T follicular helper cell (primary cell): Measurements from ENCODE around the gene USP48.
A peak's percentile ranks its signal among the peaks of the same experiment; 100 is the strongest.

ENCODE experiments used
- DNase-seq: peaks from one replicate; pipeline ENCODE4 v3.0.0-alpha.2; 2020; ENCODE audit warnings: low read depth

Gene USP48

DNA sequence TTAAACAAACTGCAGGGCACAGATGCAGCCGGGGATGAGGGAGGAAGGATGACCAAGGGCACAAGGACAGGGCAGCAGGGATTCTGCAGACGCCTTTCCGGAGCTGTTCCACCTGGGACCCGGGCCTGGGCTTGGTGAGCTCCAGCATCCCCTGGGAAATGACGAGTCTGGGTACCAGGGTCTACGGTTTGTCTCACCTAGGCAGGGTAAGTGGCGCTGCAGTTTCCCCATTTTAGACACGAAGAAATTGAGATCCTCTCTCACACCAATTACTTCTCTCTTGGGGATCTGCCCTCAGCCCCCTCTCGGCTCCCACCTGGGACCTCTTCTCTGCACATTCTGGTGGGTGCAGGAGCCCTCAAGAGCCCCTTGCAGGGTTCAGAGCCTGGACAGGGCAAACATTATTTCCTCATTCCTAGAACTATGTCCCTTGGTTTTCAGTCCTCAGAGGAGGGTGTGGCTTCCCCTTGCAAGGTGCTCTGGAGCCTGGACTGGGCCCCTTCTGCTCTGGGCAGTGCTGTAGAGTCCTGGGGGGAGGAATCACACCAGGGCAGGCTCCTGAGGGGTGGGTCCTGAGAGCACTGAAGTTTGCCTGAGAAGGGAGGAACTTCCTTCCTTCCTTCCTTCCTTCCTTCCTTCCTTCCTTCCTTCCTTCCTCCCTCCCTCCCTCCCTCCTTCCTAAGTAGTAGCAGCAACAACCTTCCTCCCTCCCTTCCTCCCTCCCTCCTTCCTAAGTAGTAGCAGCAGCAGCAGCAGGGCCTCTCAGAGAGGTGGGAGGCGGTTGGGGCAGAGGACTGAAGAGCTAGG, 129.8 kb downstream of the USP48 start:
- no peak for DNase-seq

DNA sequence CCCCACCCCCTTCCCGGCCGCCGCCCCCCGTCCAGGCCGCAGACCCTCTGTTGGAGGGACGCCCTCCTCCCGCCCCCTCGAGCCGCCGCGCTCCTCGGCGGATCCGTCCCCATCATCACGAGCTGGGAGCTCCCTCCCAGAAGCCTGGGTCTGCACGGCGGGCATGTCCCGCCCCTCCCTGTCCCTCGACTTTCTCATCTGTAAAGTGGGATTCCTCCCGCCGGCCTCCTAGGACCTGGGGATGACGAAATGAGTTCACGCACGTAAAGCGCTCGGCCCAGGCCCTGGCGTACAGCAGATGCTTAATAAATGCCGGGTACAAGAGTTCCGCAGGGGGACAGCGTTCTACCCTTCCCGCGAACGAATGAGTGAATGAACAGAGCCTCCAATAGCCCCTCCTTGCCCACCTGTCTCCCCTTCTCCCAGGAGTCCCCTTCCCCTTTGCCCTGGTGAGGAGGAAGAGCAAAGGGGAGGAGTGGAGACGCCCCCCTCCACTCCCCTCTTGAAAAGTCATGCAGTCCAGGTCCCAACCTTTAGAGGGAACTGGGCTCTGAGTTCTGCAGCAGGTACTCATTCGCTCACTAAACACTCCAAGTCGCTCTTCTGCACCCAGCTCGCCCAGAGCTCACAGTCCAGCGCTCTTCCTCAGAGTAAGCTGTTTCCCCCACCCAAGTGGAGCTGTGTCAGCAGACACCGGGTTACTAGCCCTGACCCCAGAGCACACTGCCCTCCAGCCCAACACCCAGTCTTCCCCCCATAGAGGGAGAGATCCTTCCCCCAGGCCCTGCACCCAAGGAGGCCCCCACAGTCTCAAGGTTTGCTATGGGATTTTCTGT, 130.6 kb downstream of the USP48 start:
- no peak for DNase-seq

DNA sequence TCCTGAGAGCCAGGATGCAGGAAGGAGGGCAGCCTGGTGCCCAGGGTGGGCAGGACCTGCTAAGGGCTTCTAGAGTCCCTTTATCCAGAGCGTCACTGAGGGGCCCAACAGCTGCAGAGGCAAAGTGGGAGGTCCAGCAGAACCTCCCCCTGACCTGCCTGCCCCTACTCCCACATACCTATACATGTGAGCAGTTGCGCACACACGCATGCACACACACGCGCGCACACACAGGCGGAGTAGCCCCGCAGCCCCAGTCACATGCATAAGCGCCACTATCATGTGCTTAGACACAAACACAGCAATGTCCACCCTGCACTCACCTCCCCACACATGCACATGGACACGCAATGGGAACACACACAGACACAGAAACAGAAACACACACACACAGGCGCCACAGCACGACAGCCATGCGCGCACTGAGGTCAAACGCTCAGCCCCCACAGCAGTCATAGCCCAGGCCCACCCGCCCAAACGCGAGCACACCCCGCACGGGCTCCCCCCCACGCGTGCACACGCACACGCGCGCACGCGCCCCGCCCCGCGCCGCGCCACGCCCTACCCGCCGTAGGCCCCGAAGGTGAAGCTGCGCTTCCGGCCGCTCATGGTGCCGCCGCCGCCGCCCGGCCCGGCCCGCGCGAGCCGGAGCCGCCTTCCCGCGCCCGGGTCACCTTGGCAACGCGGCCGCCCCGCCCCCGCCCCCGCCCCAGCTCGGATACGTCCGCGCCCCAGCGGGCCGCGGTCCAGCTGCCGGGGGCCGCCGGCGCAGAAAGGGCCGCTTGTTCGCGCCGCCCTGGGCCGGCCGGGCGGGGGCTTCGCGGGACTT, 131.5 kb downstream of the USP48 start:
- peak; percentile 20 for DNase-seq

- DNase-seq: no peak
Observed at GRCh38 chr1:21650400-21650799, 132.5 kb downstream of the USP48 start.

GRCh38 chr1:21649315-21649714, 133.6 kb downstream of the USP48 start:
- DNase-seq: no peak

GRCh38 chr1:21648791-21649190, 134.2 kb downstream of the USP48 start:
- no peak for DNase-seq

- no peak for DNase-seq
Observed at GRCh38 chr1:21648352-21648730, 134.6 kb downstream of the USP48 start.

DNA sequence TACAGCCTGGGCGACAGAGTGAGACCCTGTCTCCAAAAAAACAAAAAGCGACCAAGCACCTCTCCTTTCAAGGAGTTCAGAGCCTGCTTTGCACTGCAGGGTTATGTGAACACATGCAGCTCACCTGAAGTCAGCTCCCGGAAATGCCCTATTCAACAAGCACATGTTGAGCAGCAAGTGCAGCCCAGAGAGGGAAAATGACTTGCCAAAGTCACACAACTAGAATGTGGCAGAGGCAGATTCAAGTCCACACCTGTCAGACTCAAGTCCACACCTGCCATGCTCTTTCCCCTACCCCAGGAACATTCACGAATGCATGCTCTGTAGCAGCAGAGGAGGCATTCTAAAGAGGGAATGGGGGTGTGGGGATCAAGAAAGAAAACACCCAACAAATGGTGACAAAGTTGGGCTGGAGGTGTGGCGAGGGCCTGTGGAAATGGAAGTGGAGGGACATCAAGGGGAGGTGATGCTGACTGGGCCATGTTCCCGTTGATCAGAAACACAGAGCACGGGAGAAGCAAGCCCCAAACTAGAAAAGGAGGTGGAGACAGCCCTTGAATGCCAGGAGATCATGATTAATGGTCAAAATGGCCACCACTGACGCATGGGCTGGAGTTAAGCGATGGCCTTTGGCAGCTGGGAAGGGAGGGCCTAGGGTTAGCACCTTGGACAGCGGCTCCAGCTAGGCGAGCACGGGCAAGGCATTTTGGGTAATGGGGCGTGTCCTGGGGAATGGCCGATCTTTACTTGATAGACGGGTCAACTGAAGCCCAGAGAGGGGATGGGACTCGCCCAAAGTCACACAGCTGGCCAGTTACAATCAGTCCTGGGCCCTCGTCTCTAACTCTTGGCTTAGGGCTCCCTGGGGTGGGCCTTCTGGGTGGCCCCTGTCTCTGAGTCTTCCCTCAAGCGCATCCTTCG, 135.3 kb downstream of the USP48 start:
- DNase-seq: no peak

- no peak for DNase-seq
Observed at GRCh38 chr1:21645550-21645949, 137.4 kb downstream of the USP48 start.

GRCh38 chr1:21644906-21645305, 138.0 kb downstream of the USP48 start:
- no peak for DNase-seq

DNA sequence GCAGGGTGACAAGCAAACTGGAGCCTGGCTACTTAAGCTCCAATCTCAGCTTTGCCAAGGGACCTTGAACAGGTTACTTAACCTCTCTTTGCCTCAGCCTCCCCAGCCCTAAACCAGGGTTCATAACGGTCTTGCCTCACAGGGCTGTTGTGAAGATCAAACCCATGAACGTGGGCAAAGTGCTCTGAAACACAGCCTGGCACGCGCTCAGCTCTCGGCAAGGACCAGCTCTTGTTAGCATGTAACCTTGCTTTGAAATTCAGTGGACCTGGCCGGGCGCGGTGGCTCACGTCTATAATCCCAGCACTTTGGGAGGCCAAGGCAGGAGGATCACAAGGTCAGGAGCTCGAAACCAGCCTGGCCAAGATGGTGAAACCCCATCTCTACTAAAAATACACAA, 138.6 kb downstream of the USP48 start:
- no peak for DNase-seq

- DNase-seq: no peak
Observed at GRCh38 chr1:21643624-21644023, 139.3 kb downstream of the USP48 start.

DNA sequence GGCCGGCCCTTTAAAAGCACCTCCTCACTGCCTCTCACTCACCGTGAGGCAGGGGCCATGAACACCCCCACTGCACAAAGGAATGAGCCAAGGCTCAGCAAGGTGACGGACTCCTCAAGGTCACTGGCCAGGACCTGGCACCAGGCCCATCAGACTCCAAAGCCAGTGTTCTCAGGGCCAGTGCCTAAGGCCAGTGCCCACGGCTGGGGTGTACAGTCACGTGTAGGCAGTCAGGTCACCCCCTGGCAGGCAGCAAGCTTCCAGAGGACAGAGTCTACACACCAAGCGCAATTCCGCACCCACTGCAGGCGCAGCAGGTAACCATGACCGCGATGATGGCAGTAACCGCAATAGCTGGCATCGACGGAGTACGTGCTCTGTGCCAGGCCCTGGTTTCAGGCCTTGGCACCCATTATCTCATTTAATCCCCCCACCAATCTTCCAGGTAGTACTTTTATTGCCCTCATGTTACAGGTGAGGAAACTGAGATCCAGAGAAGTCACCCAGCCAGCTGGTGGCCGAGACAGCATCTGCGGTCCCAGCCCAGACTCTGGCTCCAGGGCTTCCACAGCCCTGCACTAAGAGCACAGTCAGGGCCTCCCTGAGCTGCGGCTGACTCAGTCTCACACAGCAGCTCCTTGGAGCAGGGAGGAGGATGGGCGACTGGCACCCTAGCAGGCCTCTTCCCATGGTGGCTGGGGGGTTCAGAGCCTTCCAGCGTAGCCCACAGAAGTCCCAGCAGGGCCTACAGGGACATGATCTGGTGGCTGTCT, 140.8 kb downstream of the USP48 start:
- no peak for DNase-seq

DNA sequence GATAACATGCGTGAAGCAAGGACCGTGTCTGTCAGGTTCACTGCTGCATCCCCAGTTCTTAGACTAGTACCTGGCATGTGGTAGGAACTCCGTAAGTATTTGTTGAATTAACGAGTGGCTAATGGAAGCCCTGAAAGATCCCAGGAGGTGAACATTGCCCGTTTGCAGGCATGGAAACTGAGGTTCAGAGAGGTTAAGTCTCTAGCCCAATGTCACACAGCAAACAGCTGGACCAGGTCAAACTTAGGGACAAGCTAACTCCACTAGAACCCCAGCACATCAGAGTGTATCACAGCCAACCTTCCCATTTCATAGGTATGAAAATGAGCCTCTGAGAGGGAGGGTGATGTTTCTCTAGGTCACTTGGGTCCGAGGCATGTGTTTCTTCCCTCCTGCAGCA, 141.4 kb downstream of the USP48 start:
- no peak for DNase-seq

DNA sequence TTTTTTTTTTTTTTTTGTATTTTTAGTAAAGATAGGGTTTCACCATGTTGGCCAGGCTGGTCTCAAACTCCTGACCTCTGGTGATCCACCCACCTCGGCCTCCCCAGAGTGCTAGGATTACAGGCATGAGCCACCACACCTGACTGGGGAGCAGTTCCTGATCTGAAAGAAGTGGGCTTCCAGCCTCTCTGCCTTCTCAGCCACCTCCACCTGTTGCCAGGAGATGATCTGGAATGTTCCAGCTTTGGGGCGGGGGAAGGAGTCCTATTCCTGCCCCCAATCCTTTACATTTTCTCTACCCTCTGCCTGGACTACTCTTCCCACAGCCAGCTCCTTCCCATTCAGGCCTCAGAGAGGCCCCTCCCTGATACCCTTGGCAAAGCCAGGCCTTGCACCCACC, 141.9 kb downstream of the USP48 start:
- no peak for DNase-seq

DNA sequence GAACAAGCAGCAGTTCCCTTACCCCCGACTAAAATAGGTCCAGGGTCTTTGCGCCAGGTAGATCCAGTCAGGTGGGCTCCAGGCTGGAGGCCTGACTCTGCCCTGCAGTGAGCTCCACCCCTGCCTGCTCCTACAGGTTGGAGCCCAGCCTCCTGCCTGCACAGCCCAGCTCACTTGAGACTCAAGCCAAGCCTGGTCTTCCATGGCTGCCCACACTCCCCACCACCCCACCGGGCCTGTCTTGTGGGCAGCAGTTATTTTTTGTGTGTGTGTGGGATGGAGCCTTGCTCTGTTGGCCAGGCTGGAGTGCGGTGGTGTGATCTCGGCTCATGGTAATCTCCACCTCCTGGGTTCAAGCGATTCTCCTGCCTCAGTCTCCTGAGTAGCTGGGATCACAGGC, 142.3 kb downstream of the USP48 start:
- DNase-seq: no peak

DNA sequence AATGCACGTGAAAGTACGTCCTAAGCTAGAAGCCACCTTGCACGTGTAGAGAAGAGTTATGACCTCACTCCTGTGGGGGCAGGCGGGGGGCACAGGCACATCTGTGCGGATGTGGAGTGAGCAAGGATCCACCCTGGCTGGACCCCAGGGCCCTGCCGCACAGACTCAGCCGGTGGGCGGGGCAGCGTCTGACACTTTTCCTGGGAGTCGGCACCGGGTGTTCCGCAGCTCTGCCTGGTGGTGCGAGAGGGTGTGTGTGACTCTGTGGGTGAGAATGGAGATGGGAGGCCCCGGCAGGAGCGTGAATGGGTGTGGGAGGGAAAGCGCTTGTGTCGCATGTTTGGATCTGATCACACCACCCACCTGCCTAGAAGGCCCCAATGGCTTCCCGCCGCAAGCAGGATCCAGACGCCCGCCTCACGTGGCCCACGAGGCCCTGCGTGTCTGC, 143.3 kb downstream of the USP48 start:
- DNase-seq: no peak

- DNase-seq: no peak
Observed at GRCh38 chr1:21638531-21639341, 144.2 kb downstream of the USP48 start.

DNA sequence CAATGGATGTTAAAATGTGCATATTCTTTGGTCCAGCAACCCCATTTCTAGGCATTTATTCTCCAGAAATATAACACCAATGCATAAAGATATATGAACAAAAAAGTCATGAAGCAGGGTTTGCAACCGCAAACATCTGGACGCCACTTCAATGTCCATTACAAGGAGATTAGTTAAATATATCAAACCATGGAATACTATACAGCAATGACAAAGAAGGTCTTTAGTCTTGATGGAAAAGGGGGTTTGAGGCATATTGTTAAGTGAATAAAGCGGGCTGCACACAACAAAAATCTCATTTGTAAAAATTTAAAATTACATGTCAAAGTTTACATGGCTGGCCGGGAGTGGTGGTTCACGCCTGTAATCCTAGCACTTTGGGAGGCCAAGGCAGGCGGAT, 145.4 kb downstream of the USP48 start:
- DNase-seq: no peak

- no peak for DNase-seq
Observed at GRCh38 chr1:21636029-21636428, 146.9 kb downstream of the USP48 start.
